ENCODE results near the gene BMPER. TPM values are rescaled to one million over a fixed set of nuclear protein-coding genes. Genes with fewer than 3 reads are reported as not detected.

Gene BMPER
- total and polyA plus RNA-seq, 2 of the 8 experiments (the other 6 are each of a cell fraction or from before 2014, with no cell fraction given) = 0.33 to 0.69 TPM

GRCh38 chr7:33868166-33868565 lies 37.2 kb upstream of the BMPER start (continued):
- no peak for TF ChIP-seq ATF2 (IDR thresholded peaks at IDR 0.05; ENCODE audit: low read length)
- no peak for TF ChIP-seq CTCF (IDR thresholded peaks at IDR 0.05; ENCODE audit: control extremely low read depth in 1 of 3, insufficient read depth in 1 of 3, low read depth in 1 of 3, low read length in 3 of 3)

Data from H1 (cell line).